ENCODE data around the gene RAD9A. TPM values are rescaled to one million over a fixed set of nuclear protein-coding genes. Genes with fewer than 3 reads are reported as not detected.

Gene RAD9A
- total RNA-seq, 4 donors from 2014 or later, result 37.0 to 73.4 (median 61.6) TPM

DNA sequence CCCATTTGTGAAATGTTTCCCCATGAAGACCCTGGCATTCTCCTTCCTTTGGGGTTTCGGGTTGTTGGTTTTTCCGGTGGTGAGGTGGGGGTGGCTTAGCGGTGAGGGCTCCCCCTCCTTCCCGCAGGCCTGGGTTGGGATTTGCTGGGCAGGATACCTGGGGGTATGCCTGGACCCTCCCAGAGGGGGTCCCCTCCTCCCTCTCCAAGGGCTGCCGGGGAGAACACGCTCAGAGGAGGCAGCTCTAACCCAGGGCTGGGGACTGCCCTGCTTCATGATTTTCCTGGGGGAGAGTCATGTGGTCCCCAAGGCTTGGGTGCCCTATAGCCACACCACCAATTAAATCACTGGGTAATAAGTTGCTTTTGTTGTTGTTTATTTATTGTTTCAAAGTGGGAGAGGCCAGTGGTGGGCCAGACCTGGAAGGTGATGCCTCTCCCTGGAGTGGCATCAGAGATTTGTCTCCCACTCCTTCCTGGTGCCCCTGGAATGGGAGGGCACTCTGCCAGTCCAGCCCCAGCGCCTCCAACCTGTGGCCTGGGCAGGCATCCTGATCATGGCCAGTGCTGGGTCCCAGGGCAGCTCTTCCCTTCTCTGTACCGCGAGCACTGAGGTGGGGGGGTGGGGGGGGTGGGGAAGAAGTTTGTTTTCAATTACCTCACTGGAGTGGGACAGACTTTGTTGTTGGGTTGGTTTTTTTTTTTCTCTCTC, 17.1 kb upstream of the RAD9A start:
- Histone ChIP-seq H3K36me3 (no peaks in the 10 kb centered on the region), H3K27me3 (no peaks in the 10 kb centered on the region), H3K4me3 (peak overlapping the region in 2 of 4 donors; percentile 79 to 95), H3K27ac (peak overlapping the region; percentile 90 to 96 (median 94)), H3K9me3 (no peaks in the 10 kb centered on the region), H3K4me1 (peaks cover 3 to 55% (median 24%) of the 10 kb centered on the region in 4 donors)
- TF ChIP-seq, protein P1, sequence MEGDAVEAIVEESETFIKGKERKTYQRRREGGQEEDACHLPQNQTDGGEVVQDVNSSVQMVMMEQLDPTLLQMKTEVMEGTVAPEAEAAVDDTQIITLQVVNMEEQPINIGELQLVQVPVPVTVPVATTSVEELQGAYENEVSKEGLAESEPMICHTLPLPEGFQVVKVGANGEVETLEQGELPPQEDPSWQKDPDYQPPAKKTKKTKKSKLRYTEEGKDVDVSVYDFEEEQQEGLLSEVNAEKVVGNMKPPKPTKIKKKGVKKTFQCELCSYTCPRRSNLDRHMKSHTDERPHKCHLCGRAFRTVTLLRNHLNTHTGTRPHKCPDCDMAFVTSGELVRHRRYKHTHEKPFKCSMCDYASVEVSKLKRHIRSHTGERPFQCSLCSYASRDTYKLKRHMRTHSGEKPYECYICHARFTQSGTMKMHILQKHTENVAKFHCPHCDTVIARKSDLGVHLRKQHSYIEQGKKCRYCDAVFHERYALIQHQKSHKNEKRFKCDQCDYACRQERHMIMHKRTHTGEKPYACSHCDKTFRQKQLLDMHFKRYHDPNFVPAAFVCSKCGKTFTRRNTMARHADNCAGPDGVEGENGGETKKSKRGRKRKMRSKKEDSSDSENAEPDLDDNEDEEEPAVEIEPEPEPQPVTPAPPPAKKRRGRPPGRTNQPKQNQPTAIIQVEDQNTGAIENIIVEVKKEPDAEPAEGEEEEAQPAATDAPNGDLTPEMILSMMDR (IDR thresholded peaks at IDR 0.05), result no peak
- TF ChIP-seq POLR2A (IDR thresholded peaks at IDR 0.05), result no peak
- no peak for DNase-seq

DNA sequence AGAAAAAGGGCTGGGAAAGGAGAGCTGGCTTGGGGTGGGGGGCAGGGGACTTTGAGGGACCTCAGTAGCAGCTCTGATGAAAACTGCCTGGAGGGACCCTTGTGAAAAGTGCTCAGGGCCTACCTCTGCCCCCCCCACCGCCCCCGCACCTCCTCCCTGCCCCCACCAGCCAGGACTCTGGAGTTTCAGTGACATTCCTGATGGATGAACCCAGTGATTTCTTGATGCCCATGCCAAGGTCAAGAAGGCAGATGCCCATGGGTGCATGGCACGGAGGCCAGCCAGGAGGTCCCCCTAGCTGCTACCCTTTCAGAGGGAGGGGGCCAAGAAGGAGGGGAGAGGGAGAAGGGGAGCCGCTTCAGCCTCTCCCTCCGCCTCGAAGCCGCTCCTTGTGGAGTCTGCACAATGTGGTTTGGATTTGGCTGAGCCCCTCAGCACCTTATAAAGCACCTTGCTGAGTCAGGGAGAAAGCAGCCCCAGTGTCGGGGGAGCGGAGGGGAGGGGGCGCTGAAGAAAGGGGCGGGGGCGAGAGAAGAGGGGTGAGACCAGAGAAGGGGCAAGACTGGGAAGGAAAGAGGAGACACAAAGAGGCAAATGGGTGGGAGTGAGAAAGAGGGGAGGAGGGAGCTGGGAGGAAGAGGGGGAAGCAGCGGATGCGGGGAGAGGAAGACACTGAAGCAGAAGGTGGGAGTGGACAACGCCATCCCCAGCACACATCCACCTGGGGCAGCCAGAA, 16.3 kb upstream of the RAD9A start:
- H3K36me3 ChIP-seq, result no peaks in the 10 kb centered on the region
- DNase-seq, result no peak
- TF ChIP-seq, protein P1 (IDR thresholded peaks at IDR 0.05), result no peak
- no peak for TF ChIP-seq POLR2A (IDR thresholded peaks at IDR 0.05)
- H3K27ac ChIP-seq, result no peak overlapping the region
- H3K4me3 ChIP-seq, result no peak overlapping the region
- H3K4me1 ChIP-seq, result peaks cover 3 to 47% (median 23%) of the 10 kb centered on the region in 4 donors
- no peaks in the 10 kb centered on the region for H3K9me3 ChIP-seq
- H3K27me3 ChIP-seq, result no peaks in the 10 kb centered on the region

DNA sequence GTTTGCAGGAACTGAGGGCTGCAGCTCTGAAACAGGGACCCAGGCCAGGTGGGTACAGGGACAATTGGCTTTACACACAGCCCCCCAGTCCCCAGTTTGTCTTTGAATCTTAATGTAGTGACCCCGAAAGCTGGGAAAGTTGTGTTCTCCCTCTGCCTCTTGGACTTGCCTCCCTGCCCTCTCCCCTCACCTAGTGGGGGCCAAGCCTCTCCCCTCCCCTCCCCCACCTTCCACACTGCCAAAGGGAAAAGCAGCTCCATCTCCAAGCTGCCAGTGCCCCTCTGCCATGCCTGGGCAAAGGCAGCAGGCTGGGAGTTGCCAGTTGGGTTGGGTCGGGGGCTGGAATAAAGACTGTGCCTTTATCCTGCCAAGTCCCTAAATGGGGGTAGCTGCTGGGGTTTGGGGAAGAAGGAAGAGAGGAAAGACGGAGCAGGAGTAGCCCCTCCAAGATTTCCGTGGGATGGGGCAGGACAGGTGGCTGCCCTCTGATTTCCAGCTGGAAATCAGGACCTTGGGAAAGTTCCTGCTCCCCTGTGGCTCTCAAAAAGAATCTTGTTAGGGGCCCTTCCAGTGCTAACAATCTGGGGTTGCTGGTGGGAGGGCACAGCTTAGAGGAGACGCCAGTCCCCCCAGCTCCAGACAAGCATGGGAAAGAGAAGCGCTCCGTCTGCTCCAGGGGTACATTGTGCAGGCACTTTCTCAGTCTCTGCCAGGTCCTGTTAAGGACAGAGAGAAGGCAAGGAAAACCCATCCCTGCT, 15.5 kb upstream of the RAD9A start:
- no peak for DNase-seq
- no peak overlapping the region for H3K4me3 ChIP-seq
- TF ChIP-seq POLR2A (IDR thresholded peaks at IDR 0.05), result no peak
- TF ChIP-seq, protein P1 (IDR thresholded peaks at IDR 0.05), result no peak
- H3K27me3 ChIP-seq, result no peaks in the 10 kb centered on the region
- no peak overlapping the region for H3K27ac ChIP-seq
- H3K9me3 ChIP-seq, result no peaks in the 10 kb centered on the region
- H3K4me1 ChIP-seq, result peaks cover 3 to 40% (median 18%) of the 10 kb centered on the region in 4 donors
- H3K36me3 ChIP-seq, result no peaks in the 10 kb centered on the region

DNA sequence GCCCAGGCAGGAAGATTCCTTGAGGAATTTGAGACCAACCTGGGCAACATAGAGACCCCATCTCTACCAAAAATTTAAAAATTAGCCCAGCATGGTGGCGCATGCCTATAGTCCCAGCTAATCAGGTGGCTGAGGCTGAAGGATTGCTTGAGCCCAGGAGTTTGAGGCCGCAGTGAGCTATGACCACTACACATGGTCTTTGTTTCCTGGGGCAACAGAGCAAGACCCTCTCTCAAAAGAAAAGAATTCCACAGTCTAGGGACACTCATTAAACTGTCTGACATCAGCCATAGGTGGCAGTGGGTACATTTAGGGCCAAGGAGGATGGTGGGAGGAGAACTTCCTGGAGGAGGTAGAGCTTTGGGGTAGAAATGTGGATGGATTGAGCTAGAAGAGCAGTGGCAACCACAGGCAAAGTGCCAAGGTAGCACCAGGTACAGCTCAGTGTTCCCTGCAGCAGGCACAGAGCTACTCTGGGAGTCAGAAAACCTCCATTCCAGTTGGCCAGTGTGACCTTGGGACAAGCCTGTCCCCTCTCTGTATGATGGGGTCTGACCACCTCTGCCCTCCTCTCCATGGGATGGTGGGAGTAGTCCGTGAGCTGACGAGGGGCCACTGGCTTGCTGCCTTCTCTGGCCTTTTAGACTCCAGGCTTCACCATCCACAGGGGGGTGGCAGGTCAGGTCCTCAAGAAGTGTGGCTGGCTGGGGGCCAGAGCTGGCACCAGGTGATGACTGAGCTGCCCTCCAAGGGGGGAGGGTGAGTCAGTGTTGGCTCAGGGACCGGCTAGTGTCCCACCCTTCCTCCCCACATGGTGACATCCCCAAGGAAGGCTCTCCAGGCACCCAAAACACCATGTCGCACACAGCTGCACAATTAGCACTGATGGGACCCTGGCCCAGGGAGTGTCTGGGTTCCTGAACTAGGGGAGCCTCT, 14.6 kb upstream of the RAD9A start:
- Histone ChIP-seq H3K27me3 (no peaks in the 10 kb centered on the region), H3K4me3 (no peak overlapping the region), H3K4me1 (peaks cover 3 to 31% (median 18%) of the 10 kb centered on the region in 4 donors), H3K27ac (no peak overlapping the region), H3K36me3 (no peaks in the 10 kb centered on the region), H3K9me3 (no peaks in the 10 kb centered on the region)
- no peak for DNase-seq
- no peak for TF ChIP-seq POLR2A (IDR thresholded peaks at IDR 0.05)
- TF ChIP-seq, protein P1 (IDR thresholded peaks at IDR 0.05), result no peak

DNA sequence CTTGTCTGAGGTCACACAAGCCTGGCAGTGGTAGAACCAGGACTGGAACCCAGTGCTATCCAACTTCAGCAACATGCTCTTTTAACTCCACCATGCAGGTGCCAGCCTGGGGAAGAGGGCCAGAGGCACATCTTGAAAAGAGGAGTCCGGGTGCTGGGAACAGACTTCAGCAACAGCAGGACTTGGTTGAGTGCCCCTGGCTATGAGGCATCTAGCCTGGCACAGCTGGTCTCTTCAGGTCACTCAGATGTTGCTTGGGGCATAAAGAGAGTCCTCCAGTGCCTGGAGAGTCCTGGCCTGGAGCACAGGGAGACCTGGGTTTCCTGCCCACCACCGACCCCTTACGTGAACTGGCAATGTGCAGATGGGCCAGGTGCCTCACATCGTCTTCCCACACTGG, 13.2 kb upstream of the RAD9A start:
- no peaks in the 10 kb centered on the region for H3K36me3 ChIP-seq
- no peaks in the 10 kb centered on the region for H3K27me3 ChIP-seq
- no peak for DNase-seq
- no peak overlapping the region for H3K4me3 ChIP-seq
- no peak for TF ChIP-seq POLR2A (IDR thresholded peaks at IDR 0.05)
- TF ChIP-seq, protein P1 (IDR thresholded peaks at IDR 0.05), result no peak
- H3K4me1 ChIP-seq, result peaks cover 3 to 30% (median 16%) of the 10 kb centered on the region in 4 donors
- no peak overlapping the region for H3K27ac ChIP-seq
- no peaks in the 10 kb centered on the region for H3K9me3 ChIP-seq
